ENCODE measurements around the gene NOLC1.

GRCh38 chr10:102159831-102160230 lies 7.6 kb downstream of the NOLC1 start:
- TF ChIP-seq, protein P1, sequence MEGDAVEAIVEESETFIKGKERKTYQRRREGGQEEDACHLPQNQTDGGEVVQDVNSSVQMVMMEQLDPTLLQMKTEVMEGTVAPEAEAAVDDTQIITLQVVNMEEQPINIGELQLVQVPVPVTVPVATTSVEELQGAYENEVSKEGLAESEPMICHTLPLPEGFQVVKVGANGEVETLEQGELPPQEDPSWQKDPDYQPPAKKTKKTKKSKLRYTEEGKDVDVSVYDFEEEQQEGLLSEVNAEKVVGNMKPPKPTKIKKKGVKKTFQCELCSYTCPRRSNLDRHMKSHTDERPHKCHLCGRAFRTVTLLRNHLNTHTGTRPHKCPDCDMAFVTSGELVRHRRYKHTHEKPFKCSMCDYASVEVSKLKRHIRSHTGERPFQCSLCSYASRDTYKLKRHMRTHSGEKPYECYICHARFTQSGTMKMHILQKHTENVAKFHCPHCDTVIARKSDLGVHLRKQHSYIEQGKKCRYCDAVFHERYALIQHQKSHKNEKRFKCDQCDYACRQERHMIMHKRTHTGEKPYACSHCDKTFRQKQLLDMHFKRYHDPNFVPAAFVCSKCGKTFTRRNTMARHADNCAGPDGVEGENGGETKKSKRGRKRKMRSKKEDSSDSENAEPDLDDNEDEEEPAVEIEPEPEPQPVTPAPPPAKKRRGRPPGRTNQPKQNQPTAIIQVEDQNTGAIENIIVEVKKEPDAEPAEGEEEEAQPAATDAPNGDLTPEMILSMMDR (IDR thresholded peaks at IDR 0.05) = no peak
- TF ChIP-seq POLR2A (IDR thresholded peaks at IDR 0.05) = no peak

Data from thyroid gland (tissue), 4 donors.